H9 (cell line): ENCODE results near the gene FCRL5. TPM values are rescaled to one million over a fixed set of nuclear protein-coding genes. Genes with fewer than 3 reads are reported as not detected.

Source experiments
- DNase-seq: peaks from one replicate; pipeline ENCODE4 v3.0.0-alpha.2; 2017
- H2AFZ ChIP-seq: one replicate; pipeline ENCODE4 v1.6.1; 2013; ENCODE audit warnings: mild to moderate bottlenecking, low read length, control low read depth, moderate library complexity
- H2AK5ac ChIP-seq: 2 replicates; pipeline ENCODE4 v1.6.1; 2013; ENCODE audit warnings: low read length, control low read depth, mixed read lengths; ENCODE audit not compliant: insufficient read length
- H2BK120ac ChIP-seq: one replicate; pipeline ENCODE4 v1.6.1; 2013; ENCODE audit warnings: low read depth, mild to moderate bottlenecking, low read length, control low read depth, inconsistent platforms; ENCODE audit not compliant: poor library complexity, severe bottlenecking
- H2BK12ac ChIP-seq: 2 replicates; pipeline ENCODE4 v1.6.1; 2013; ENCODE audit warnings: low read length, control low read depth, mixed read lengths, low read depth; ENCODE audit not compliant: insufficient read length
- H2BK15ac ChIP-seq: 2 replicates; pipeline ENCODE4 v1.6.1; 2013; ENCODE audit warnings: low read depth, low read length, control low read depth
- H2BK20ac ChIP-seq: one replicate; pipeline ENCODE4 v1.6.1; 2013; ENCODE audit warnings: low read depth, mild to moderate bottlenecking, low read length, control low read depth, inconsistent platforms; ENCODE audit not compliant: poor library complexity, severe bottlenecking
- H2BK5ac ChIP-seq: 2 replicates; pipeline ENCODE4 v1.6.1; 2013; ENCODE audit warnings: low read length, control low read depth, mixed read lengths; ENCODE audit not compliant: insufficient read length
- H3K14ac ChIP-seq: 2 replicates; pipeline ENCODE4 v1.6.1; 2013; ENCODE audit warnings: low read length, control low read depth; ENCODE audit not compliant: insufficient read depth
- H3K18ac ChIP-seq: 2 replicates; pipeline ENCODE4 v1.6.1; 2013; ENCODE audit warnings: low read depth, mild to moderate bottlenecking, mixed read lengths, low read length, control low read depth; ENCODE audit not compliant: insufficient read length
- H3K23ac ChIP-seq: 2 replicates; pipeline ENCODE4 v1.6.1; 2013; ENCODE audit warnings: low read length, control low read depth, mixed read lengths, low read depth; ENCODE audit not compliant: insufficient read length
- H3K23me2 ChIP-seq: 2 replicates; pipeline ENCODE4 v1.6.1; 2013; ENCODE audit warnings: low read depth, mild to moderate bottlenecking, mixed read lengths, low read length, control low read depth; ENCODE audit not compliant: insufficient read length, poor library complexity, severe bottlenecking
- H3K27ac ChIP-seq: 2 replicates; pipeline ENCODE4 v1.5.1; 2013; ENCODE audit warnings: low read length, control low read depth, mixed read lengths, low read depth; ENCODE audit not compliant: insufficient read length
- H3K27me3 ChIP-seq: 2 replicates; pipeline ENCODE4 v1.6.1; 2013; ENCODE audit warnings: low read length, control low read depth, inconsistent platforms; ENCODE audit not compliant: insufficient read depth
- H3K4ac ChIP-seq: 2 replicates; pipeline ENCODE4 v1.6.1; 2013; ENCODE audit warnings: low read depth, mild to moderate bottlenecking, control low read depth, inconsistent platforms, low read length, moderate library complexity
- H3K4me1 ChIP-seq: 2 replicates; pipeline ENCODE4 v1.6.1; 2013; ENCODE audit warnings: low read length, control low read depth, inconsistent platforms; ENCODE audit not compliant: insufficient read depth
- H3K4me2 ChIP-seq: 2 replicates; pipeline ENCODE4 v1.6.1; 2013; ENCODE audit warnings: low read length, control low read depth, mixed read lengths; ENCODE audit not compliant: insufficient read length, insufficient read depth
- H3K56ac ChIP-seq: 2 replicates; pipeline ENCODE4 v1.6.1; 2013; ENCODE audit warnings: low read depth, mild to moderate bottlenecking, mixed read lengths, low read length, control low read depth; ENCODE audit not compliant: insufficient read length
- H3K79me1 ChIP-seq: 2 replicates; pipeline ENCODE4 v1.6.1; 2013; ENCODE audit warnings: low read depth, mild to moderate bottlenecking, moderate library complexity, low read length, control low read depth, inconsistent platforms; ENCODE audit not compliant: insufficient read depth, poor library complexity, severe bottlenecking
- H3K79me2 ChIP-seq: 2 replicates; pipeline ENCODE4 v1.6.1; 2013; ENCODE audit warnings: low read length, control low read depth, inconsistent platforms; ENCODE audit not compliant: insufficient read depth
- H3K9ac ChIP-seq: 2 replicates; pipeline ENCODE4 v1.6.1; 2013; ENCODE audit warnings: low read length, control low read depth, mixed read lengths; ENCODE audit not compliant: insufficient read length; ENCODE audit errors: extremely low read depth
- H3K9me3 ChIP-seq: one replicate; pipeline ENCODE4 v1.6.1; 2013; ENCODE audit warnings: low read depth, low read length, inconsistent platforms; ENCODE audit not compliant: control insufficient read depth
- H3T11ph ChIP-seq: one replicate; pipeline ENCODE4 v1.6.1; 2013; ENCODE audit warnings: mild to moderate bottlenecking, low read length, control low read depth, inconsistent platforms
- H4K20me1 ChIP-seq: one replicate; pipeline ENCODE4 v1.6.1; 2013; ENCODE audit not compliant: control insufficient read depth, insufficient read length, insufficient read depth
- H4K5ac ChIP-seq: 2 replicates; pipeline ENCODE4 v1.6.1; 2013; ENCODE audit warnings: low read depth, mild to moderate bottlenecking, mixed read lengths, low read length, control low read depth; ENCODE audit not compliant: insufficient read length
- H4K8ac ChIP-seq: replicated peaks from 2 replicates; pipeline ENCODE4 v1.6.1; 2013; ENCODE audit warnings: low read length, control low read depth, mixed read lengths, low read depth; ENCODE audit not compliant: insufficient read length
- H4K91ac ChIP-seq: 2 replicates; pipeline ENCODE4 v1.6.1; 2013; ENCODE audit warnings: low read depth, mild to moderate bottlenecking, moderate library complexity, mixed read lengths, low read length, control low read depth; ENCODE audit not compliant: insufficient read length
- H3K27ac Mint-ChIP-seq, 3 experiments: 2 replicates in 2 of 3; 3 replicates in 1 of 3; pipeline ENCODE4 v1.8.0; 2020 to 2021; ENCODE audit warnings: mixed read lengths in 3 of 3, mild to moderate bottlenecking in 1 of 3, moderate library complexity in 1 of 3
- H3K27me3 Mint-ChIP-seq: 2 replicates; pipeline ENCODE4 v1.8.0; 2021; ENCODE audit warnings: low read depth, mild to moderate bottlenecking, moderate library complexity, mixed read lengths
- H3K36me3 Mint-ChIP-seq, 3 experiments: 2 replicates in 2 of 3; 3 replicates in 1 of 3; pipeline ENCODE4 v1.8.0; 2020 to 2021; ENCODE audit warnings: low read depth in 3 of 3, mixed read lengths in 3 of 3; ENCODE audit not compliant: insufficient read depth in 1 of 3
- H3K4me1 Mint-ChIP-seq, 2 experiments: 2 replicates each; pipeline ENCODE4 v1.8.0; 2020; ENCODE audit warnings: mixed read lengths in 2 of 2
- H3K4me3 Mint-ChIP-seq, 2 experiments: 2 replicates in 1 of 2; 3 replicates in 1 of 2; pipeline ENCODE4 v1.8.0; 2020 to 2021; ENCODE audit warnings: mild to moderate bottlenecking in 2 of 2, mixed read lengths in 2 of 2, moderate library complexity in 1 of 2
- H3K9me3 Mint-ChIP-seq, 2 experiments: 2 replicates in 1 of 2; 3 replicates in 1 of 2; pipeline ENCODE4 v1.8.0; 2020; ENCODE audit warnings: mild to moderate bottlenecking in 2 of 2, mixed read lengths in 2 of 2, moderate library complexity in 1 of 2
- CTCF ChIP-seq: fragments of 200-600 bp; sonication (generic); conservative IDR thresholded peaks from 3 replicates; pipeline ENCODE4 v1.8.0; 2021; ENCODE audit warnings: antibody characterized with exemption, mild to moderate bottlenecking
- WGBS: extraction: QIAGEN DNeasy Blood & Tissue Kit; methylation state at CpG from one replicate; pipeline ENCODE4 v1.1.7; 2013; ENCODE audit warnings: missing lambda C conversion rate, low lambda C conversion rate, mixed read lengths; ENCODE audit not compliant: insufficient read length; ENCODE audit errors: extremely low coverage; 5-methylcytosine and 5-hydroxymethylcytosine counted together
- total RNA-seq: library from RNA; stranded (reverse); gene quantifications from 2 replicates; pipeline ENCODE4 v1.2.1, GENCODE V29; 2021

The FCRL5 gene
- total RNA-seq, 1 experiment from 2014 or later = 0.98 TPM

DNA sequence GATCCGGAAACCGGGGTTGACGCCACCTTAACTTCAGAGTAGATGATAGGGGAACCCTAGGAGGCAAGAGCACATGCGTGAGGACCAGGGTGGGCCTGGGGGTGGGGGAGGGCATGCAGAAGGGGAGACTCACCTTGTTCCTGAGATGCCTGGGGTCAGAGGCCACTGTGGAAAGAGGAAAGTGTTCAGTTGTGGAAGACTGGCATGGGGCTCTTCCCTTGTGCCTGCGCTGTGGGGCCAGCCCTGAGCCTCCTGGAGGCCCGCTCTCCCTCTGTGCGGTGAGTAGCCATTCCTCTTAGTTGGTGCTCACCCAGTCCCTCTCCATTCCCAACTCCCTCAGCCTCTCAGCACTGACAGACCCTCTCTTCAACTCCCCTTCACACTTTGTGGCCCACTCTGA, 36.6 kb downstream of the FCRL5 start:
- Histone ChIP-seq H3K27ac (no peak overlapping the region), H4K8ac (no peak overlapping the region), H3K79me2 (no peaks in the 10 kb centered on the region), H2BK120ac (no peak overlapping the region), H3K23ac (no peak overlapping the region), H3K14ac (no peak overlapping the region), H4K20me1 (no peaks in the 10 kb centered on the region), H2BK20ac (no peak overlapping the region), H3K9ac (no peak overlapping the region), H2BK12ac (no peak overlapping the region), H3K23me2 (no peaks in the 10 kb centered on the region), H3K79me1 (no peaks in the 10 kb centered on the region), H4K5ac (no peak overlapping the region), H3K4me1 (no peaks in the 10 kb centered on the region; the same call in 1 of the 2 replicates), H3K18ac (no peak overlapping the region), H3K4ac (no peak overlapping the region), H4K91ac (no peak overlapping the region), H2BK5ac (no peak overlapping the region), H3K4me2 (no peak overlapping the region), H3K27me3 (no peaks in the 10 kb centered on the region), H2BK15ac (no peak overlapping the region), H3K9me3 (no peaks in the 10 kb centered on the region), H3T11ph (no peak overlapping the region), H2AK5ac (no peak overlapping the region), H2AFZ (no peak overlapping the region), H3K56ac (no peak overlapping the region)
- no peak for TF ChIP-seq CTCF
- DNase-seq = no peak
- no CpG with 5 or more reads among the region's 7 CpGs for WGBS
- Mint-ChIP-seq H3K4me3 (no peak overlapping the region), H3K27me3 (no peaks in the 10 kb centered on the region), H3K4me1 (0 out of 4 replicates have a peak, but pooled peaks cover 0 to 7% of the 10 kb centered on the region in 2 experiments), H3K9me3 (no peaks in the 10 kb centered on the region), H3K27ac (0 out of 7 replicates have a peak overlapping the region, but pooled peaks of 1 of the 3 experiments have one; percentile 18), H3K36me3 (no peaks in the 10 kb centered on the region)
